Nephron progenitor cell (in vitro differentiated cells): ENCODE data around the gene TRAPPC6A.
A peak's percentile ranks its signal among the peaks of the same experiment; 100 is the strongest.

Source experiments
- DNase-seq: peaks from one replicate; pipeline ENCODE4 v3.0.0; 2021
- H3K27ac Mint-ChIP-seq: 2 replicates; pipeline ENCODE4 v1.8.0; 2021; ENCODE audit warnings: mild to moderate bottlenecking, moderate library complexity, mixed read lengths
- H3K27me3 Mint-ChIP-seq: 2 replicates; pipeline ENCODE4 v1.8.0; 2021; ENCODE audit warnings: mild to moderate bottlenecking, low read depth, mixed read lengths; ENCODE audit not compliant: poor library complexity
- H3K36me3 Mint-ChIP-seq: 2 replicates; pipeline ENCODE4 v1.8.0; 2021; ENCODE audit warnings: low read depth, mixed read lengths
- H3K4me1 Mint-ChIP-seq: 2 replicates; pipeline ENCODE4 v1.8.0; 2021; ENCODE audit warnings: mixed read lengths
- H3K4me3 Mint-ChIP-seq: 2 replicates; pipeline ENCODE4 v1.8.0; 2021; ENCODE audit warnings: mild to moderate bottlenecking, moderate library complexity, mixed read lengths
- H3K9me3 Mint-ChIP-seq: 2 replicates; pipeline ENCODE4 v1.8.0; 2021; ENCODE audit warnings: mild to moderate bottlenecking, moderate library complexity, mixed read lengths
- CTCF ChIP-seq: fragments of 200-600 bp; sonication (generic); IDR thresholded peaks from 2 replicates; pipeline ENCODE4 v1.5.0; 2021; ENCODE audit warnings: antibody characterized with exemption

TRAPPC6A gene

GRCh38 chr19:45130888-45131615, 47.0 kb downstream of the TRAPPC6A start:
- Mint-ChIP-seq H3K4me3 (no peak overlapping the region), H3K27me3 (peaks cover 2% of the 10 kb centered on the region), H3K9me3 (no peaks in the 10 kb centered on the region), H3K27ac (no peak overlapping the region), H3K36me3 (no peaks in the 10 kb centered on the region), H3K4me1 (peaks cover 37% of the 10 kb centered on the region)
- peak; percentile 38 for DNase-seq
- TF ChIP-seq CTCF = no peak

- DNase-seq = no peak
- Mint-ChIP-seq H3K27me3 (peaks cover 2% of the 10 kb centered on the region), H3K27ac (no peak overlapping the region), H3K36me3 (no peaks in the 10 kb centered on the region), H3K9me3 (no peaks in the 10 kb centered on the region), H3K4me1 (peaks cover 42% of the 10 kb centered on the region), H3K4me3 (no peak overlapping the region)
- TF ChIP-seq CTCF = no peak
Observed at GRCh38 chr19:45130236-45130635, 47.8 kb downstream of the TRAPPC6A start.

- Mint-ChIP-seq H3K27me3 (peaks cover 5% of the 10 kb centered on the region), H3K36me3 (no peaks in the 10 kb centered on the region), H3K9me3 (no peaks in the 10 kb centered on the region), H3K4me1 (peaks cover 36% of the 10 kb centered on the region), H3K27ac (no peak overlapping the region), H3K4me3 (no peak overlapping the region)
- DNase-seq = no peak
- no peak for TF ChIP-seq CTCF
Observed at GRCh38 chr19:45128806-45129205, 49.2 kb downstream of the TRAPPC6A start.

- Mint-ChIP-seq H3K4me1 (peaks cover 34% of the 10 kb centered on the region), H3K4me3 (no peak overlapping the region), H3K27me3 (peaks cover 5% of the 10 kb centered on the region), H3K36me3 (no peaks in the 10 kb centered on the region), H3K9me3 (no peaks in the 10 kb centered on the region), H3K27ac (peak overlapping the region; percentile 24)
- TF ChIP-seq CTCF = no peak
- no peak for DNase-seq
Observed at GRCh38 chr19:45128146-45128545, 49.9 kb downstream of the TRAPPC6A start.

- TF ChIP-seq CTCF = no peak
- H3K27me3 Mint-ChIP-seq = peaks cover 5% of the 10 kb centered on the region
- no peaks in the 10 kb centered on the region for H3K9me3 Mint-ChIP-seq
- no peaks in the 10 kb centered on the region for H3K36me3 Mint-ChIP-seq
- no peak overlapping the region for H3K4me3 Mint-ChIP-seq
- no peak for DNase-seq
- no peak overlapping the region for H3K27ac Mint-ChIP-seq
- H3K4me1 Mint-ChIP-seq = peaks cover 30% of the 10 kb centered on the region
Observed at GRCh38 chr19:45126654-45127053, 51.4 kb downstream of the TRAPPC6A start.

- Mint-ChIP-seq H3K4me1 (peaks cover 25% of the 10 kb centered on the region), H3K27ac (no peak overlapping the region), H3K27me3 (peaks cover 5% of the 10 kb centered on the region), H3K4me3 (no peak overlapping the region), H3K36me3 (no peaks in the 10 kb centered on the region), H3K9me3 (no peaks in the 10 kb centered on the region)
- peak; percentile 66 for TF ChIP-seq CTCF
- DNase-seq = peak; percentile 78
Observed at GRCh38 chr19:45125975-45126493, 52.0 kb downstream of the TRAPPC6A start.
